ENCODE data around the gene OR1C1.
"Not testable (repeated sequence)": the region's sequence is repeated elsewhere in the genome, so short reads cannot be mapped to it uniquely, and the experiment has no call there.

The OR1C1 gene

GRCh38 chr1:247760456-247760855 lies at the start of gene OR1C1:
Gene OR1C1, minus strand, starts transcription at chr1:247760556. Its CDS starts 2,150 bp downstream, at chr1:247758406.
- DNase-seq (ENCODE audit: low read depth in 2 of 2), result no peak

GRCh38 chr1:247797518-247797917 lies 37.2 kb upstream of the OR1C1 start:
- no peak for DNase-seq (ENCODE audit: low read depth in 2 of 2)

GRCh38 chr1:247769603-247770002 lies 9.2 kb upstream of the OR1C1 start:
- no peak for DNase-seq (ENCODE audit: low read depth in 2 of 2)

- not testable (repeated sequence) for DNase-seq (ENCODE audit: low read depth in 2 of 2)
Measured at GRCh38 chr1:247754311-247754710, 6.0 kb downstream of the OR1C1 start.

GRCh38 chr1:247749870-247750269 lies 10.5 kb downstream of the OR1C1 start:
- DNase-seq (ENCODE audit: low read depth in 2 of 2), result no peak

GRCh38 chr1:247748041-247748440 lies 12.3 kb downstream of the OR1C1 start, which contains the start of gene OR14A2:
Gene OR14A2, minus strand, starts transcription at chr1:247748141.
- no peak for DNase-seq (ENCODE audit: low read depth in 2 of 2)

- DNase-seq (ENCODE audit: low read depth in 2 of 2), result no peak
Measured at GRCh38 chr1:247747616-247748015, 12.7 kb downstream of the OR1C1 start.

GRCh38 chr1:247746391-247746935 lies 13.9 kb downstream of the OR1C1 start:
- no peak for DNase-seq (ENCODE audit: low read depth in 2 of 2)

- DNase-seq (ENCODE audit: low read depth in 2 of 2), result not testable (repeated sequence)
Measured at GRCh38 chr1:247742215-247742760, 18.1 kb downstream of the OR1C1 start.

- DNase-seq (ENCODE audit: low read depth in 2 of 2), result no peak
Measured at GRCh38 chr1:247741756-247742155, 18.6 kb downstream of the OR1C1 start.

GRCh38 chr1:247740721-247741120 lies 19.6 kb downstream of the OR1C1 start:
- no peak for DNase-seq (ENCODE audit: low read depth in 2 of 2)

- DNase-seq (ENCODE audit: low read depth in 2 of 2), result no peak
Measured at GRCh38 chr1:247738315-247738714, 22.0 kb downstream of the OR1C1 start, which contains the start of gene OR14K1. Gene OR14K1, plus strand, starts transcription at chr1:247738615. Its CDS starts 0 bp downstream, at chr1:247738615.

GRCh38 chr1:247721222-247721621 lies 39.1 kb downstream of the OR1C1 start:
- no peak for DNase-seq (ENCODE audit: low read depth in 2 of 2)

- no peak for DNase-seq (ENCODE audit: low read depth in 2 of 2)
Measured at GRCh38 chr1:247716546-247716945, 43.8 kb downstream of the OR1C1 start, which contains the start of gene OR6F1. Gene OR6F1, minus strand, starts transcription at chr1:247716646. Its CDS starts 3,891 bp downstream, at chr1:247712755.

- no peak for DNase-seq (ENCODE audit: low read depth in 2 of 2)
Measured at GRCh38 chr1:247713753-247714152, 46.6 kb downstream of the OR1C1 start.

GRCh38 chr1:247710681-247711080 lies 49.7 kb downstream of the OR1C1 start:
- DNase-seq (ENCODE audit: low read depth in 2 of 2), result not testable (repeated sequence)
